Lower leg skin (tissue), 3 donors: ENCODE results near the gene FAM151A.

Experiments used
- POLR2A ChIP-seq, 2 donors: fragments of 450-650 bp; IDR thresholded peaks; one replicate each; pipeline ENCODE4 v1.6.1; 2016 to 2017; ENCODE audit warnings: antibody characterized with exemption in 2 of 2, mild to moderate bottlenecking in 1 of 2, moderate library complexity in 1 of 2
- TF ChIP-seq, protein P1 (sequence below), 3 donors: fragments of 450-650 bp; IDR thresholded peaks; one replicate each; pipeline ENCODE4 v1.5.1; 2016; ENCODE audit warnings: antibody characterized with exemption in 3 of 3, mild to moderate bottlenecking in 3 of 3, moderate library complexity in 2 of 3

- TF ChIP-seq, protein P1, sequence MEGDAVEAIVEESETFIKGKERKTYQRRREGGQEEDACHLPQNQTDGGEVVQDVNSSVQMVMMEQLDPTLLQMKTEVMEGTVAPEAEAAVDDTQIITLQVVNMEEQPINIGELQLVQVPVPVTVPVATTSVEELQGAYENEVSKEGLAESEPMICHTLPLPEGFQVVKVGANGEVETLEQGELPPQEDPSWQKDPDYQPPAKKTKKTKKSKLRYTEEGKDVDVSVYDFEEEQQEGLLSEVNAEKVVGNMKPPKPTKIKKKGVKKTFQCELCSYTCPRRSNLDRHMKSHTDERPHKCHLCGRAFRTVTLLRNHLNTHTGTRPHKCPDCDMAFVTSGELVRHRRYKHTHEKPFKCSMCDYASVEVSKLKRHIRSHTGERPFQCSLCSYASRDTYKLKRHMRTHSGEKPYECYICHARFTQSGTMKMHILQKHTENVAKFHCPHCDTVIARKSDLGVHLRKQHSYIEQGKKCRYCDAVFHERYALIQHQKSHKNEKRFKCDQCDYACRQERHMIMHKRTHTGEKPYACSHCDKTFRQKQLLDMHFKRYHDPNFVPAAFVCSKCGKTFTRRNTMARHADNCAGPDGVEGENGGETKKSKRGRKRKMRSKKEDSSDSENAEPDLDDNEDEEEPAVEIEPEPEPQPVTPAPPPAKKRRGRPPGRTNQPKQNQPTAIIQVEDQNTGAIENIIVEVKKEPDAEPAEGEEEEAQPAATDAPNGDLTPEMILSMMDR (IDR thresholded peaks at IDR 0.05) = no peak
- TF ChIP-seq POLR2A (IDR thresholded peaks at IDR 0.05) = no peak
Measured at GRCh38 chr1:54614024-54614423, 9.3 kb downstream of the FAM151A start.
